ENCODE measurements around the gene PRICKLE2.

DNA sequence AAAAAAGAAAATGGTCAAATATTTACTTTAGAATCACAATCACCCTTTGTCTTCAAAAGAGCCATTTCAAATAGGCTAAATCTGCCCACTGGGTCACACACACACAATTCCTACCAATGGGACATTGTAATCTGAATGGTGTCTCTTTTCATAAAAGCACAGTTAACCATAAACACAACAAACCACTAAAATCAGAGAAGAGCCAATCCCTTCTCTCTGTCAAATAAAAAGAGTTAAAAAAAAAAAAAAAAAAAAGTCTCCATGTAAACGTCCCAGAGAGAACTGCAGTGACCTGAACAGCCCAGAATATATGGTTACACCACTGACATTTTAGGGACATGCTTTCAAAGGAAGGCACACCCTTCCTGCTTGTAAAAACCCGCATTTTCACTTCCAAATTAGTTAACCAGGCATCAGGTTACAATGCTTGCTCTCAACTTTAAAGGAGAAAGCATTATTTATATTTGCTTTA, 63.7 kb downstream of the PRICKLE2 start:
- TF ChIP-seq POLR2A (IDR thresholded peaks at IDR 0.05) = no peak
- TF ChIP-seq, protein P1, sequence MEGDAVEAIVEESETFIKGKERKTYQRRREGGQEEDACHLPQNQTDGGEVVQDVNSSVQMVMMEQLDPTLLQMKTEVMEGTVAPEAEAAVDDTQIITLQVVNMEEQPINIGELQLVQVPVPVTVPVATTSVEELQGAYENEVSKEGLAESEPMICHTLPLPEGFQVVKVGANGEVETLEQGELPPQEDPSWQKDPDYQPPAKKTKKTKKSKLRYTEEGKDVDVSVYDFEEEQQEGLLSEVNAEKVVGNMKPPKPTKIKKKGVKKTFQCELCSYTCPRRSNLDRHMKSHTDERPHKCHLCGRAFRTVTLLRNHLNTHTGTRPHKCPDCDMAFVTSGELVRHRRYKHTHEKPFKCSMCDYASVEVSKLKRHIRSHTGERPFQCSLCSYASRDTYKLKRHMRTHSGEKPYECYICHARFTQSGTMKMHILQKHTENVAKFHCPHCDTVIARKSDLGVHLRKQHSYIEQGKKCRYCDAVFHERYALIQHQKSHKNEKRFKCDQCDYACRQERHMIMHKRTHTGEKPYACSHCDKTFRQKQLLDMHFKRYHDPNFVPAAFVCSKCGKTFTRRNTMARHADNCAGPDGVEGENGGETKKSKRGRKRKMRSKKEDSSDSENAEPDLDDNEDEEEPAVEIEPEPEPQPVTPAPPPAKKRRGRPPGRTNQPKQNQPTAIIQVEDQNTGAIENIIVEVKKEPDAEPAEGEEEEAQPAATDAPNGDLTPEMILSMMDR (IDR thresholded peaks at IDR 0.05) = no peak

All from body of pancreas (tissue), 4 donors.